ENCODE measurements around the gene CERS6.

GRCh38 chr2:168650139-168650538 is 194.1 kb downstream of the CERS6 start:
- TF ChIP-seq SP1 (IDR thresholded peaks at IDR 0.05), result no peak
- no peak for TF ChIP-seq LEF1 (IDR thresholded peaks at IDR 0.05; ENCODE audit: borderline replicate concordance)
- no peak for TF ChIP-seq NFRKB (IDR thresholded peaks at IDR 0.05)
- no peak for TF ChIP-seq ZNF384 (IDR thresholded peaks at IDR 0.05)

Measured in HEK293T (cell line).